ENCODE results near the gene EGLN3.

- TF ChIP-seq POLR2AphosphoS5 (IDR thresholded peaks at IDR 0.05; ENCODE audit: insufficient read depth, low read depth, low read length) (no peak), CTCF (IDR thresholded peaks at IDR 0.05; ENCODE audit: extremely low read depth in 1 of 2, insufficient read depth in 1 of 2, low read depth in 1 of 2, low read length in 2 of 2) (no peak), POLR2A (IDR thresholded peaks at IDR 0.05; ENCODE audit: low read depth, low read length) (no peak), MYC (IDR thresholded peaks at IDR 0.05; ENCODE audit: low read depth, low read length) (no peak), MAX (IDR thresholded peaks at IDR 0.05; ENCODE audit: insufficient read depth, insufficient read length) (no peak), FOS (IDR thresholded peaks at IDR 0.05; ENCODE audit: borderline replicate concordance, insufficient read depth, low read length) (no peak), EZH2 (IDR thresholded peaks at IDR 0.05; ENCODE audit: borderline replicate concordance, low read depth, low read length, severe bottlenecking) (no peak), JUN (IDR thresholded peaks at IDR 0.05; ENCODE audit: borderline replicate concordance, insufficient read depth, insufficient read length, low read depth) (no peak)
These were observed 14.5 kb downstream of the EGLN3 start for GRCh38 chr14:33936391-33936790.

All from endothelial cell of umbilical vein (primary cell).